Measurements from ENCODE around the gene COPS2. TPM values are rescaled to one million over a fixed set of nuclear protein-coding genes. Genes with fewer than 3 reads are reported as not detected.

The COPS2 gene
- total RNA-seq, 1 donor from 2014 or later: 57.2 TPM

GRCh38 chr15:49120832-49121231 is 34.6 kb downstream of the COPS2 start:
- ATAC-seq: no peak
- no peak for TF ChIP-seq CTCF (IDR thresholded peaks at IDR 0.05)
- H3K4me1 ChIP-seq: no peaks in the 10 kb centered on the region
- H3K9me3 ChIP-seq: no peaks in the 10 kb centered on the region
- no peak overlapping the region for H3K27ac ChIP-seq
- no peak overlapping the region for H3K4me3 ChIP-seq
- H3K36me3 ChIP-seq: peaks cover 19% of the 10 kb centered on the region
- no peak for DNase-seq
- no peaks in the 10 kb centered on the region for H3K27me3 ChIP-seq
- intact Hi-C loops (cut with DNase I): no loop called here

- DNase-seq (no peak), ATAC-seq (no peak)
- Histone ChIP-seq H3K36me3 (no peaks in the 10 kb centered on the region), H3K4me1 (no peaks in the 10 kb centered on the region), H3K4me3 (no peak overlapping the region), H3K27ac (no peak overlapping the region), H3K9me3 (peaks cover 14% of the 10 kb centered on the region), H3K27me3 (no peaks in the 10 kb centered on the region)
- no peak for TF ChIP-seq CTCF (IDR thresholded peaks at IDR 0.05)
- intact Hi-C loops (cut with DNase I): no loop called here
Measured at GRCh38 chr15:49116108-49116857, 39.1 kb downstream of the COPS2 start.

- Histone ChIP-seq H3K27ac (no peak overlapping the region), H3K4me3 (no peak overlapping the region), H3K27me3 (no peaks in the 10 kb centered on the region), H3K9me3 (peaks cover 14% of the 10 kb centered on the region), H3K4me1 (no peaks in the 10 kb centered on the region), H3K36me3 (no peaks in the 10 kb centered on the region)
- DNase-seq: no peak
- intact Hi-C loops (cut with DNase I): no loop called here
- TF ChIP-seq CTCF (IDR thresholded peaks at IDR 0.05): no peak
- no peak for ATAC-seq
Measured at GRCh38 chr15:49115062-49115461, 40.3 kb downstream of the COPS2 start.

- TF ChIP-seq CTCF (IDR thresholded peaks at IDR 0.05): no peak
- peaks cover 6% of the 10 kb centered on the region for H3K36me3 ChIP-seq
- DNase-seq (no peak), ATAC-seq (peak; percentile 23)
- H3K27ac ChIP-seq: no peak overlapping the region
- H3K9me3 ChIP-seq: peaks cover 14% of the 10 kb centered on the region
- intact Hi-C loops (cut with DNase I): no loop called here
- H3K27me3 ChIP-seq: no peaks in the 10 kb centered on the region
- H3K4me3 ChIP-seq: no peak overlapping the region
- no peaks in the 10 kb centered on the region for H3K4me1 ChIP-seq
Measured at GRCh38 chr15:49110158-49110944, 45.0 kb downstream of the COPS2 start.

- H3K27ac ChIP-seq: no peak overlapping the region
- no peaks in the 10 kb centered on the region for H3K9me3 ChIP-seq
- H3K4me3 ChIP-seq: no peak overlapping the region
- peaks cover 6% of the 10 kb centered on the region for H3K36me3 ChIP-seq
- intact Hi-C loops (cut with DNase I): no loop called here
- no peak for DNase-seq
- ATAC-seq: no peak
- H3K4me1 ChIP-seq: no peaks in the 10 kb centered on the region
- TF ChIP-seq CTCF (IDR thresholded peaks at IDR 0.05): no peak
- no peaks in the 10 kb centered on the region for H3K27me3 ChIP-seq
Measured at GRCh38 chr15:49103002-49103401, 52.4 kb downstream of the COPS2 start.
